Body of pancreas (tissue), 4 donors: ENCODE measurements around the gene CPEB1. TPM values are rescaled to one million over a fixed set of nuclear protein-coding genes. Genes with fewer than 3 reads are reported as not detected.

ENCODE experiments used
- ATAC-seq: fragments of 150-250 bp; one replicate; pipeline ENCODE4 v1.9.1; 2016
- DNase-seq, 4 donors: peaks; one replicate each; pipeline ENCODE4 v3.0.0-alpha.2; 2019
- H3K27ac ChIP-seq, 4 donors: fragments of 200-600 bp; sonication (generic); 1 replicate in 3 of 4; 2 replicates in 1 of 4; pipeline versions ENCODE4 v1.5.1 to v1.6.1; 2016 to 2019; ENCODE audit warnings: mild to moderate bottlenecking in 1 of 4, mixed read lengths in 1 of 4, moderate library complexity in 1 of 4
- H3K27me3 ChIP-seq, 2 donors: fragments of 200-600 bp; sonication (generic); one replicate each; pipeline ENCODE4 v1.6.0; 2016; ENCODE audit warnings: mild to moderate bottlenecking in 1 of 2
- H3K36me3 ChIP-seq, 2 donors: fragments of 200-600 bp; sonication (generic); replicated peaks in 1 of 2; 2 replicates each; pipeline ENCODE4 v1.5.1; 2016; ENCODE audit warnings: low read depth in 2 of 2; ENCODE audit not compliant: insufficient read depth in 1 of 2
- H3K4me1 ChIP-seq: fragments of 200-600 bp; sonication (generic); one replicate; pipeline ENCODE4 v1.6.0; 2016
- H3K4me3 ChIP-seq, 2 donors: fragments of 200-600 bp; sonication (generic); 1 replicate in 1 of 2; 2 replicates in 1 of 2; pipeline ENCODE4 v1.5.1; 2016 to 2019
- H3K9me3 ChIP-seq, 3 donors: fragments of 200-600 bp; sonication (generic); 1 replicate in 2 of 3; 2 replicates in 1 of 3; pipeline ENCODE4 v1.5.1; 2016
- POLR2A ChIP-seq, 3 donors: fragments of 450-650 bp; IDR thresholded peaks; one replicate each; pipeline ENCODE4 v1.6.1; 2016; ENCODE audit warnings: antibody characterized with exemption in 3 of 3, mild to moderate bottlenecking in 2 of 3
- WGBS, 2 donors: methylation state at CpG; one replicate each; pipeline ENCODE4 v1.1.5; 2017; 5-methylcytosine and 5-hydroxymethylcytosine counted together
- intact Hi-C: fragments of 100-400 bp; cut with DNase I; formaldehyde crosslinking; loops from one replicate; pipeline ENCODE4 v1.15.1; 2023
- total RNA-seq, 2 donors: library from RNA; depleted of rRNA; stranded (reverse); fragments of >200 nt; gene quantifications; one replicate each; pipeline ENCODE4 v1.1.0, GENCODE V29; 2016
- TF ChIP-seq, protein P1 (sequence below), 7 experiments: fragments of 450-650 bp in 4 of 7; fragments of 200-600 bp in 3 of 7; sonication (generic) in 3 of 7; IDR thresholded peaks; one replicate each; pipeline ENCODE4 v1.5.1; 2016 to 2019; ENCODE audit warnings: antibody characterized with exemption in 7 of 7

The CPEB1 gene
- total RNA-seq, 2 donors from 2014 or later, result 1.0 TPM; not detected in 1

DNA sequence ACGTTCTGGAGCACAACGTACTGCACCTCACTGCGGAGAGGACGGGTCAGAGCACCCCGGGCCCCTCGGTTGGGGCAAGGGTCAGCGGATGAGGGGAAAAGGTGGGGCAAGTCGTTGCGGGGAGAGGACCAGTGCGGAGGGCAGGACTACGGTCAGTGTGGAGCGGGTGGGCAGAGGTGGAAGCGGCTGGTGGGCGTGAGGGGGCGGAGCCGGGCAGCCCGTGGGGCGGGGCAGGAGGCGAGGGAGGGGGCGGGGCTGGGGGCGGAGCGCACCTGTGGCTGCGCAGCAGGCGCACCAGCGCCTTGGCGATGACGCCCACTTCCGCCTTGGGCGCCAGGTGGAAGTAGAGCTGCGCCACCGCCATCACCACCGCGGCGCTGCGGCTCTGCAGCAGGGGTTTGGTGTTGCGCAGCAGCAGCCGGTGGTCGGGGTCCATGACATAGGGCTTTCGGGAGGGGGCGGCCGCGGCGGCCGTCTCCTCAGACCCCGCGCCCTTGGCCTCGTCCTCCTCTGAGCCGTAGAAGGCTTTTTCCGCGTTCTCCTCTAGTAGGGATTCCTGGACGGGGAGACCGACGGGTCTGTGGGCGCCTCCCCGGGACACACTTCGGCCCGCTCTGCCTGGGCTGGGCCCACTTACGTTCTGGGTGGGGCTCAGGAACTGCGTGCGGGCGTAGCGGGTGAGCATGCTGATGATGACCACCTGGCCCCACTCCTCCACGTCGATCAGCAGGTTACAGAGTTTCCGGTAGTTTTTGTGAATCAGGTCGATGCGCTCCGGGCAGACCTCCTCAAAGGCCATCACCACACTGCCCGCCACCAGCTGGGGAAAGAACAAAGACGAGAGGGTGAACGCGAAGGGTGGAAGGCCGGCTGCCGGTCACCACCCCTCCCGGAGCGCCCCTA is 33.3 kb upstream of the CPEB1 start:
- Histone ChIP-seq H3K36me3 (no peaks in the 10 kb centered on the region), H3K4me1 (peaks cover 13% of the 10 kb centered on the region), H3K27ac (peak overlapping the region; percentile 48 to 90 (median 69)), H3K9me3 (no peaks in the 10 kb centered on the region), H3K27me3 (no peaks in the 10 kb centered on the region), H3K4me3 (peak overlapping the region; percentile 35 to 51)
- ATAC-seq (peak; percentile 96), DNase-seq (peak; percentile 87 to 92 (median 90))
- TF ChIP-seq, protein P1, sequence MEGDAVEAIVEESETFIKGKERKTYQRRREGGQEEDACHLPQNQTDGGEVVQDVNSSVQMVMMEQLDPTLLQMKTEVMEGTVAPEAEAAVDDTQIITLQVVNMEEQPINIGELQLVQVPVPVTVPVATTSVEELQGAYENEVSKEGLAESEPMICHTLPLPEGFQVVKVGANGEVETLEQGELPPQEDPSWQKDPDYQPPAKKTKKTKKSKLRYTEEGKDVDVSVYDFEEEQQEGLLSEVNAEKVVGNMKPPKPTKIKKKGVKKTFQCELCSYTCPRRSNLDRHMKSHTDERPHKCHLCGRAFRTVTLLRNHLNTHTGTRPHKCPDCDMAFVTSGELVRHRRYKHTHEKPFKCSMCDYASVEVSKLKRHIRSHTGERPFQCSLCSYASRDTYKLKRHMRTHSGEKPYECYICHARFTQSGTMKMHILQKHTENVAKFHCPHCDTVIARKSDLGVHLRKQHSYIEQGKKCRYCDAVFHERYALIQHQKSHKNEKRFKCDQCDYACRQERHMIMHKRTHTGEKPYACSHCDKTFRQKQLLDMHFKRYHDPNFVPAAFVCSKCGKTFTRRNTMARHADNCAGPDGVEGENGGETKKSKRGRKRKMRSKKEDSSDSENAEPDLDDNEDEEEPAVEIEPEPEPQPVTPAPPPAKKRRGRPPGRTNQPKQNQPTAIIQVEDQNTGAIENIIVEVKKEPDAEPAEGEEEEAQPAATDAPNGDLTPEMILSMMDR (IDR thresholded peaks at IDR 0.05), result peak; percentile 15 to 52 (median 41)
- TF ChIP-seq POLR2A (IDR thresholded peaks at IDR 0.05), result peak; percentile 94 to 96 (median 94)
- intact Hi-C loops, result no loop called here
- WGBS, 2 donors, result 1 to 3% methylated on average over 28 to 65 of the region's 76 CpGs

DNA sequence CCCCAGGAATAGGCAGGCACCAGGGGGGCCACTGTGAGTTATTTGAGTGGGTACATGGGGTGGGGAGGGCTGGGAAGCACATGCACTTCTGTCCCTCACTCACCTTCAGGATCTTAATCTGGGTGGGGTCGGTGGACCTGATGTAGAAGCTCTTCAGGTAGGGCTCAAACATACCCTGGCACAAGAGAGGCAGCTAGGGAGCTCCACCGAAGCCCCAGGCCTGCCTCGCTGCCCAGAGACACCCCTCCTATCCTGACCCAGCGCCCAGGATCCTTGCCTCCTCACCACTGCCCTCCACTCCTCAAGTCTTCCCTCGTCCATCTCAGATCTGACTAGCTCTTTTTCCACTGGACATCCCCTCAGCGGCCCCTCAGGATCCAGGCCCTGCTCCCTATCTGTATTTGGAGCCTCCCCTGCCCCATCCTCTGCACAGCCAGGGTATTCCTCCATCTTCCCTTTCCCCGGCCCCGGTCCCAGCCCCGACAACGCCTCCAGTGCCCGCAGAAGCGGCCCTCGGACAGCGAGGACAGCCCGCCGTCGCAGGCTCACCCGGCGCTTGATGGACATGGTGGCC is 32.5 kb upstream of the CPEB1 start:
- ATAC-seq, result no peak
- TF ChIP-seq, protein P1 (IDR thresholded peaks at IDR 0.05), result no peak
- TF ChIP-seq POLR2A (IDR thresholded peaks at IDR 0.05), result no peak
- Histone ChIP-seq H3K27me3 (no peaks in the 10 kb centered on the region), H3K27ac (peak overlapping the region in 3 of 4 donors; percentile 33 to 90 (median 63)), H3K4me3 (peak overlapping the region in 1 of 2 donors; percentile 51), H3K36me3 (no peaks in the 10 kb centered on the region), H3K9me3 (no peaks in the 10 kb centered on the region), H3K4me1 (peaks cover 13% of the 10 kb centered on the region)
- intact Hi-C loops, result no loop called here
- no peak for DNase-seq
- 30 to 31% methylated on average over 19 of the region's 19 CpGs for WGBS, 2 donors

DNA sequence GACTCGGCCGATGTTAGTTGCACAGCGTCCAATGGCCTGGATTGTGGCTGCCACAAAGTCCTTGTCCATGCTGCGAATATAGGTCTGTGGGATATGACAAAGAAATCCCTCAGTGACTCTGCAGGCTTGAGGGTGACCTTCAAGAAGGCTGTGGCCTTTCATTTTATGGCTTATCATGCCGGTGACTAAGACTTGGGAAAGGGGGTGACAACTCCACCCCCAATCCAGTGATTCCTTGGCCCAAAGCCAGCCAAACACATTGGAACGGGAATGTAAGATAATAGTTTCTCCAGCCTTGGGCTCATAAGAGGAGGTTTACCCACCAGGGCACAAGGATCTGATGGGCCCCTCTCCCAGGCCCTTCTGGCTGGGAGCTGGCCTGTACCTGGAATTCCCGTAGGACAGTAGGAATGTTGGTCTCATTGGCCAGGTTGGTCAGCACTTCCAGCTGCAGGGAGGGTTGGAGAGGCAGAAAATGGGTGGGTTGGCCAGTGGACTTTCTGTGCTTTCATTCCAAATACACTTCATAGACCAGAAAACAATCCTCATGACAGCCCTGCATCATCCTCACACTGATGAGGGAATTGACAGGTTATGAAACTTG is 30.7 kb upstream of the CPEB1 start:
- 64 to 73% methylated on average over 7 of the region's 7 CpGs for WGBS, 2 donors
- H3K4me3 ChIP-seq, result no peak overlapping the region
- H3K4me1 ChIP-seq, result peaks cover 13% of the 10 kb centered on the region
- TF ChIP-seq, protein P1 (IDR thresholded peaks at IDR 0.05), result no peak
- TF ChIP-seq POLR2A (IDR thresholded peaks at IDR 0.05), result no peak
- no peaks in the 10 kb centered on the region for H3K36me3 ChIP-seq
- DNase-seq (no peak), ATAC-seq (no peak)
- H3K9me3 ChIP-seq, result no peaks in the 10 kb centered on the region
- H3K27me3 ChIP-seq, result no peaks in the 10 kb centered on the region
- H3K27ac ChIP-seq, result no peak overlapping the region
- intact Hi-C loops, result no loop called here

DNA sequence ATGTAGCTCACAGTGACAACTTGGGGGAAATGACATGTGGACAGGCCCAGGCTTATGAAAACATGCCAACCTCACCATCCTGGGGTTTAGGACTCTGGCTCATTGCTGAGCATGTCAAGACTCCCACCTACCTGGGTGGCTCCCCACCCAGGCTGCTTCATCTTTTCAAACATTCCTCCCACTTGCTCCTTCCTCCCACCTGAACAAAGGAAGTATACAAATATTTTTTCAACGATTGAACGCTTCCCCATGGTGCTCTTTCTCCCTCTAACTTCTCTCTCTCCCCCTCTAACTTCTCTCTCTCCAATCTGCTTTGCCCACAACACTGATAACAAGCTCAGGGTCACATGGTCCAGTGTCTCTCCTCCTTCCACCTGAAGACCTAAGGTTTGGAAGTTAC is 27.7 kb upstream of the CPEB1 start:
- Histone ChIP-seq H3K36me3 (no peaks in the 10 kb centered on the region), H3K4me3 (no peak overlapping the region), H3K27me3 (no peaks in the 10 kb centered on the region), H3K9me3 (no peaks in the 10 kb centered on the region), H3K27ac (no peak overlapping the region), H3K4me1 (peaks cover 2% of the 10 kb centered on the region)
- WGBS, 2 donors, result 61 to 73% methylated on average over 2 of the region's 2 CpGs
- ATAC-seq (no peak), DNase-seq (no peak)
- intact Hi-C loops, result no loop called here
- TF ChIP-seq POLR2A (IDR thresholded peaks at IDR 0.05), result no peak
- TF ChIP-seq, protein P1 (IDR thresholded peaks at IDR 0.05), result no peak
